ENCODE results near the gene DPF3.

Gene DPF3

DNA sequence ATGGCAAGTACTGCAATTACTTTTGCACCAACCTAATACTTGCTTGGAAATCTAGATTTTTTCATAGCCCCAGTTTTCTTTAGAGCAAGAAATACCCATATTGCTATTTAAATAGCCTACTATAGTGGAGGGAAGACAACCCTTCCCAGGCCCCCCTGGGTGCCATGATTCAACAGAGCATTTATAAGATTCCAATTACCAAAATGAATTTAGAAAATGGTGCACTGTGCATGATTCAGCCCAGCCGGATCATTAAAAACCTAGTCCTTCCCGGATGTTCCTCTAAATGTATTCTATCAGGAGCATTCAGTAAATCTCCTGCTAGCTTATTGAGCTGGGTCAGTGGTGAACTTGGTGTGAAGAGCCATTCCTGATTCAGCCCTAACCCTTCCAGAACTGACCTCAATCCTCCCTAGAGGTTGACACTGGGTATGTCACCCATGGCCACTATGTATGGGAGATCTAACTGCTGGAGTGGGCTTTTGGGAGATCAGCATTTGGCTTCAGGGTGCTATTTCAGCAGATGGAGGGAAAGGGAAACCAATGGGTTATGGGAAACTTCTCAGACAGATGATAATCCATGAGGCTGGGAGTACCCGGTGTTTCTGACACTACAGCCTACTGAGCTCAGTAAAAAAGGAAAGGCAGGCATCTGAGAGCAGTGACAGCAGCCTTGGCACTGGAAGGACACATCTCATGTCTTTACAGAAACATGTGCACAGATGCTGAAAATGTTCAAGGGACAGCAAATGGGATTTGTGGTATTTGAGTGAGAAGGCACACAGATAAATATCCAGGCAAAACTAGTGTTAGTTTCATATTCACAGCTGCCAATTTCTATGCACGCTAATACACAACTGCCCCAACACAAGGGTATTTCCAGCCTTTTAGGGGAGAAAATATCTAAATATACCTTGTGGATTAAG, 258.9 kb downstream of the DPF3 start:
- Histone ChIP-seq H3F3A (ENCODE audit: insufficient read depth) (no peaks in the 10 kb centered on the region), H3K79me2 (ENCODE audit: insufficient read depth, low read length) (no peaks in the 10 kb centered on the region), H3K27ac (ENCODE audit: low read depth, low read length) (no peak overlapping the region), H3K9ac (ENCODE audit: low read length) (no peak overlapping the region), H3K4me2 (ENCODE audit: low read depth, low read length, poor library complexity, severe bottlenecking) (no peak overlapping the region), H3K36me3 (ENCODE audit: low read length) (no peaks in the 10 kb centered on the region), H2AFZ (ENCODE audit: low read depth, low read length, severe bottlenecking) (no peak overlapping the region), H3K9me2 (replicated peaks; ENCODE audit: insufficient read depth, low read length) (no peaks in the 10 kb centered on the region), H3K27me3 (ENCODE audit: low read length) (no peaks in the 10 kb centered on the region), H3K4me3 (ENCODE audit: insufficient read depth, low read length, poor library complexity, severe bottlenecking) (no peak overlapping the region), H4K20me1 (ENCODE audit: low read depth, low read length) (no peaks in the 10 kb centered on the region), H3K9me3 (ENCODE audit: insufficient read depth, low read length) (no peaks in the 10 kb centered on the region)
- TF ChIP-seq CTCF (IDR thresholded peaks at IDR 0.05; ENCODE audit: insufficient read depth, low read length, poor library complexity, severe bottlenecking), result no peak
- no peak for TF ChIP-seq EZH2phosphoT487 (conservative IDR thresholded peaks at IDR 0.05; ENCODE audit: low read length)

GRCh38 chr14:72633551-72633950, 260.4 kb downstream of the DPF3 start:
- no peaks in the 10 kb centered on the region for H3K9me3 ChIP-seq (ENCODE audit: insufficient read depth, low read length)
- no peaks in the 10 kb centered on the region for H3F3A ChIP-seq (ENCODE audit: insufficient read depth)
- no peaks in the 10 kb centered on the region for H3K9me2 ChIP-seq (replicated peaks; ENCODE audit: insufficient read depth, low read length)
- no peaks in the 10 kb centered on the region for H3K36me3 ChIP-seq (ENCODE audit: low read length)
- no peak overlapping the region for H3K9ac ChIP-seq (ENCODE audit: low read length)
- H4K20me1 ChIP-seq (ENCODE audit: low read depth, low read length), result no peaks in the 10 kb centered on the region
- H3K27ac ChIP-seq (ENCODE audit: low read depth, low read length), result no peak overlapping the region
- no peaks in the 10 kb centered on the region for H3K79me2 ChIP-seq (ENCODE audit: insufficient read depth, low read length)
- no peak overlapping the region for H3K4me3 ChIP-seq (ENCODE audit: insufficient read depth, low read length, poor library complexity, severe bottlenecking)
- H3K27me3 ChIP-seq (ENCODE audit: low read length), result no peaks in the 10 kb centered on the region
- H2AFZ ChIP-seq (ENCODE audit: low read depth, low read length, severe bottlenecking), result no peak overlapping the region
- no peak overlapping the region for H3K4me2 ChIP-seq (ENCODE audit: low read depth, low read length, poor library complexity, severe bottlenecking)
- TF ChIP-seq EZH2phosphoT487 (conservative IDR thresholded peaks at IDR 0.05; ENCODE audit: low read length), result no peak
- TF ChIP-seq CTCF (IDR thresholded peaks at IDR 0.05; ENCODE audit: insufficient read depth, low read length, poor library complexity, severe bottlenecking), result no peak

GRCh38 chr14:72632727-72633126, 261.2 kb downstream of the DPF3 start:
- Histone ChIP-seq H2AFZ (ENCODE audit: low read depth, low read length, severe bottlenecking) (no peak overlapping the region), H3K36me3 (ENCODE audit: low read length) (no peaks in the 10 kb centered on the region), H3K4me2 (ENCODE audit: low read depth, low read length, poor library complexity, severe bottlenecking) (no peak overlapping the region), H3K9me2 (replicated peaks; ENCODE audit: insufficient read depth, low read length) (no peaks in the 10 kb centered on the region), H3K9me3 (ENCODE audit: insufficient read depth, low read length) (no peaks in the 10 kb centered on the region), H3K9ac (ENCODE audit: low read length) (no peak overlapping the region), H3K27ac (ENCODE audit: low read depth, low read length) (no peak overlapping the region), H3F3A (ENCODE audit: insufficient read depth) (no peaks in the 10 kb centered on the region), H3K79me2 (ENCODE audit: insufficient read depth, low read length) (no peaks in the 10 kb centered on the region), H4K20me1 (ENCODE audit: low read depth, low read length) (no peaks in the 10 kb centered on the region), H3K27me3 (ENCODE audit: low read length) (no peaks in the 10 kb centered on the region), H3K4me3 (ENCODE audit: insufficient read depth, low read length, poor library complexity, severe bottlenecking) (no peak overlapping the region)
- TF ChIP-seq EZH2phosphoT487 (conservative IDR thresholded peaks at IDR 0.05; ENCODE audit: low read length), result no peak
- TF ChIP-seq CTCF (IDR thresholded peaks at IDR 0.05; ENCODE audit: insufficient read depth, low read length, poor library complexity, severe bottlenecking), result no peak
